Thoracic aorta endothelial cell (primary cell): ENCODE results near the gene MAP2K5. TPM values are rescaled to one million over a fixed set of nuclear protein-coding genes. Genes with fewer than 3 reads are reported as not detected.

Experiments
- small RNA-seq: library from RNA; depleted of rRNA; stranded (forward); fragments of <200 nt; gene quantifications from one replicate; pipeline ENCODE3, GENCODE V24; 2012
- total RNA-seq: library from RNA; depleted of rRNA; stranded (reverse); fragments of >200 nt; gene quantifications from 2 replicates; pipeline ENCODE4 v1.2.3, GENCODE V29; 2012

The MAP2K5 gene
- 7.8 and 9.3 TPM in 2 replicates for total RNA-seq

DNA sequence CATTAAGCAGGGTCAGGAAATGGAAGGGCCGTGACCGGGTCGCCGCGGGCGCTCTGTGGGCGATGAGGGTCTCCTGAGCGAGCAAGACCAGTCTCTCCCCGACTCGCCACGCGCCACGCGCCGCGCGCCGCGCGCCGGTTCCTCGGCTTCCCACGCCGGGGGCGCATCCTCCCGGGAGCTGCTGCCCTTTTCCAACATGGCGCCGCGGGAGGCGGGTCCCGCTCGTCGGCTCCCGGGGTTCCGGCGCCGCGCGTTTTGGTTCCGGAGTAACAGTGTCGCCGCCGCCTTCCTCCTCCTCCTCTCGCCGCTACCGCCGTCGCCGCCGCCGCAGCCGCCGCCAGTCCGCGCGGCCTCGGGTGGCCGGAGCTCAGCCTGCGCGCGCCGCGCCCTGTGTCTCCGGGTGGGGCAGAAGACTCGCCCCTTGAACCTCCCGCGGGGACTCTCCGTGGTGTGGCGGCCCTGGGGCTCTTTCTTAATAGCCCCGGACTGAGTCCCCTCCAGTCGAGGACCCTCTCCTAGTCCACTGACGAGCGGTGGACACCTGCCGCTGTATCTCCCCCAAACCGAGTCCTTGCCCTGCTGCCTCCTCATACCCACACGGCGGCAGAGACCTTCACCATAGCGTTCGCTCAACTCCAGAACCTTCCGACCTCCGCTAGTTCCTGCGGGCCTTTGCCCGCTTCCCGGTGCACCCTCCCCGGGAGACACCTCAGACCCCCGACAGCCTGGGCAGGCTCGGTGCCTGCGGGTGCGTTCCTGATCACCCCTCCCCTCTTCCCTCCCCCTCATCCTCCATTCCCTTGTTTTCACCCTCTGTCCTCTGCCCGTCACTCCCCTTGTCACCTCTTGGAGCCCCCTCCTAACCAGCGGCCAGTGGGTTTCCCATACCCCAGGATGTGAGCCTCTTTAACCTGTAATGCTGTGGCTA is at the start of gene MAP2K5:
Gene MAP2K5, plus strand, starts transcription at position 284 of the 928 bp plus-strand sequence. Its CDS starts 633 bp downstream, at position 917.

DNA sequence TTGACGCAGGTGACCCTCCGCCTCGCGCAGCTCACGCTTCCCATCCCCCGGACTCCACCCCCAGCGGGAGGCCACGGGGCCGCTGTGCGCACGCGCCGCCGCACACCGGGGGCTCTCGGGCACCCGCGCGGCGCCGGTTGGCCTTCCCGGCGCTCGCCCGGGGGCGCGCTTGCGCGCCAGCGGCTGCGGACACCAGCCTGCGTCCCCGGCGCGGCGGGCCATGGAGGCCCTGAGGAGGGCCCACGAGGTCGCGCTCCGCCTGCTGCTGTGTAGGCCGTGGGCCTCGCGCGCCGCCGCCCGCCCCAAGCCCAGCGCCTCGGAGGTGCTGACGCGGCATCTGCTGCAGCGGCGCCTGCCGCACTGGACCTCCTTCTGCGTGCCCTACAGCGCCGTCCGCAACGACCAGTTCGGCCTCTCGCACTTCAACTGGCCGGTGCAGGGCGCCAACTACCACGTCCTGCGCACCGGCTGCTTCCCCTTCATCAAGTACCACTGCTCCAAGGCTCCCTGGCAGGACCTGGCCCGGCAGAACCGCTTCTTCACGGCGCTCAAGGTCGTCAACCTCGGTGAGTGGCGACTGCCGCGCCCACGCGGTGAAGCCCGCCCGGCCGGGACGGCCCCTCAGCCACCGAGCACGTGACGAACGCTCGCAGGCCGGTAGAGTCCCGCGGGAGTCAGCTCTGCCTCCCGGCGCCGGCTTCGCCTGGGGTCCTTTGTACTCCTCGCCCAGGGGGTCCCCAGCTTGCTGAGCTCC is 21.3 kb upstream of the MAP2K5 start, which contains the start of gene C15orf61:
Gene C15orf61, plus strand, starts transcription at position 103 of the 754 bp plus-strand sequence. Its CDS starts 118 bp downstream, at position 221.

DNA sequence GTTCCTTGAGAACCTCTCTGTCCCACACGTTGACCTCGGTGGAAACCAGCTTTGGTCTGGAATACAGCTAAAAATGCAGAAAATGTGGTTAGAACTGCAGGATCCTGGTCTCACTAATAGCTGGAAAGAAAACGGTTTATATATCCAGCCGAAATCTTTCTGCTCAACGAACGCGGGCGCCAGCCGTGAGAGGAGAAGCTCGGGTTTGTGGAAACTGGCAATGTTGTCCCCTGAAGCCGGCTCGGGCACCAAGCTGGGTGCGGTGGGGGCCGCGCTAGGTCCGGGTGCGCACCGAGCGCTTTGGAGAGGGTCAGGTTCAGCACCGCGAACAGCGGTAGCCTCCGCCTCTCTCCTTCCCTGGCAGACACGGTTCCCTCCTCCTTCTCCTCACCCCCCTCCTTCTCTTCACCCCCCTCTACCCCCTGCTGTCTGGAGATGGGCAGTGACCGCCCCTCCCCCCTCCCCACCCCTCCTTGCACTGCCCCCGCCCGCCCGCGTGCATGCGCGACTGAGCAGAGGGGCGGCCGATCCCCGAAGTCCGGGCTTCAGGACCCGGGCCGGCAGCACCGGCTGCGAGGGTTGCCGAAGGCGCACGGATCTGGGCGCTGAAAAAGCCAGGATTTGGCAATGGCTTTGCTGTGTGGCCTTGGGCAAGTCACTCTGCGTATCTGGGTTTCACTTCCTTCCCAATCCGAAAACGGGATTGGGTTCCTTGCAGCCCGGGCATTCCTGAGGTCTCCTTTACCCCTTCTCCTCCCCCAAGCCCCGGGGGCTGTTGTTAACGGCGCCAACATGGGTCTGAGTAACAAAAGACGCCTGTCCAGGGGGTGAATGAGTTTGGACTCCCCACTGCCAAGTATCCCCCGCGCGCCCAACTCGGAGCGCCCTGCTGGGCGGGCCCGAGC is 282.7 kb downstream of the MAP2K5 start, which contains the start of gene SKOR1:
Gene SKOR1, plus strand, starts transcription at position 534 of the 905 bp plus-strand sequence. Its CDS starts 94 bp downstream, at position 628.

DNA sequence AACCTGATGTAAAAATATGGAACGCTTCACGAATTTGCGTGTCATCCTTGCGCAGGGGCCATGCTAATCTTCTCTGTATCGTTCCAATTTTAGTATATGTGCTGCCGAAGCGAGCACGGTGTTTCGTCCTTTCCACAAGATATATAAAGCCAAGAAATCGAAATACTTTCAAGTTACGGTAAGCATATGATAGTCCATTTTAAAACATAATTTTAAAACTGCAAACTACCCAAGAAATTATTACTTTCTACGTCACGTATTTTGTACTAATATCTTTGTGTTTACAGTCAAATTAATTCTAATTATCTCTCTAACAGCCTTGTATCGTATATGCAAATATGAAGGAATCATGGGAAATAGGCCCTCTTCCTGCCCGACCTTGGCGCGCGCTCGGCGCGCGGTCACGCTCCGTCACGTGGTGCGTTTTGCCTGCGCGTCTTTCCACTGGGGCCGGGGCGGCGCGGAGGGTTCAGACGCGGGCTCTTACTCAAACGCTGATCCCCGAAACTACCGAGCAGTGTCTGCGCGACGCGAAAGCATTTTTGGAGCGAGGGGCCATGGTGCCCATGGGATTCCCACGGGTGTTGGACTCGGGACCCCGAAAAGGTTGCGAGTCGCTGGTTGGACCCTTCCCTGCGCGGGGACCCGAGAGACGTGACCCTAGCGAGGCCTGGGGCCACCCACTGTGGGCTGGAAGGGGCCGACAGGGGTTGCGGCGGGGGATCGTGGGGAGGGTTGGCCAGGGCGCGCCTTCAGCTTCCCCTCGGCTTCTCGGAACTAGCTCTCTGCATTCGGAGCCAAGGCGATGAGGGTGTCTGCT is 297.6 kb downstream of the MAP2K5 start, which contains the start of gene RNU6-1:
Gene RNU6-1, minus strand, starts transcription at position 117 of the 820 bp plus-strand sequence.

Small RNA genes within 50 kb of the gene (small RNA-seq; reads per million reads assigned to genes)
- gene RNU6-1: 5.6 reads per million, percentile 83 among the genes with 10 or more reads in this experiment

Other genes starting within 250 kb of the MAP2K5 start
- 2.4 and 3.3 TPM in 2 replicates for gene C15orf61, start 21.6 kb upstream of the MAP2K5 start, total RNA-seq